ENCODE measurements around the gene IPO11.
A peak's percentile ranks its signal among the peaks of the same experiment; 100 is the strongest.

The IPO11 gene

GRCh38 chr5:62568143-62568542 lies 155.6 kb downstream of the IPO11 start:
- Mint-ChIP-seq H3K4me3 (no peak overlapping the region), H3K4me1 (peaks cover 15% of the 10 kb centered on the region), H3K27me3 (no peaks in the 10 kb centered on the region), H3K9me3 (peaks cover 14 to 26% of the 10 kb centered on the region in 2 donors), H3K27ac (no peak overlapping the region)
- ATAC-seq (no peak), DNase-seq (no peak)

- ATAC-seq (no peak), DNase-seq (no peak)
- H3K27me3 Mint-ChIP-seq = no peaks in the 10 kb centered on the region
- H3K27ac Mint-ChIP-seq = no peak overlapping the region
- peak overlapping the region in 1 of 2 donors; percentile 9 for H3K4me3 Mint-ChIP-seq
- peaks cover 14 to 26% of the 10 kb centered on the region in 2 donors for H3K9me3 Mint-ChIP-seq
- H3K4me1 Mint-ChIP-seq = peaks cover 16% of the 10 kb centered on the region
These were observed 156.4 kb downstream of the IPO11 start for GRCh38 chr5:62568800-62569432.

GRCh38 chr5:62569470-62569869 lies 156.9 kb downstream of the IPO11 start:
- no peak overlapping the region for H3K27ac Mint-ChIP-seq
- peak overlapping the region in 1 of 2 donors; percentile 9 for H3K4me3 Mint-ChIP-seq
- H3K9me3 Mint-ChIP-seq = peaks cover 14 to 23% of the 10 kb centered on the region in 2 donors
- peak; percentile 83 for ATAC-seq
- peaks cover 22% of the 10 kb centered on the region for H3K4me1 Mint-ChIP-seq
- DNase-seq = no peak
- H3K27me3 Mint-ChIP-seq = no peaks in the 10 kb centered on the region

- Mint-ChIP-seq H3K4me3 (no peak overlapping the region), H3K4me1 (peaks cover 37% of the 10 kb centered on the region), H3K9me3 (peaks cover under 1 to 1% of the 10 kb centered on the region in 2 donors), H3K27ac (no peak overlapping the region), H3K27me3 (no peaks in the 10 kb centered on the region)
- DNase-seq (no peak), ATAC-seq (no peak)
These were observed 160.5 kb downstream of the IPO11 start for GRCh38 chr5:62572918-62573514.

GRCh38 chr5:62574599-62574998 lies 162.0 kb downstream of the IPO11 start:
- H3K4me1 Mint-ChIP-seq = peaks cover 35% of the 10 kb centered on the region
- ATAC-seq (no peak), DNase-seq (no peak)
- no peak overlapping the region for H3K4me3 Mint-ChIP-seq
- no peaks in the 10 kb centered on the region for H3K9me3 Mint-ChIP-seq
- no peaks in the 10 kb centered on the region for H3K27me3 Mint-ChIP-seq
- H3K27ac Mint-ChIP-seq = no peak overlapping the region

GRCh38 chr5:62575066-62575465 lies 162.5 kb downstream of the IPO11 start:
- Mint-ChIP-seq H3K27me3 (no peaks in the 10 kb centered on the region), H3K4me3 (no peak overlapping the region), H3K9me3 (no peaks in the 10 kb centered on the region), H3K27ac (no peak overlapping the region), H3K4me1 (peaks cover 34% of the 10 kb centered on the region)
- no peak for DNase-seq
- no peak for ATAC-seq

GRCh38 chr5:62575489-62575888 lies 162.9 kb downstream of the IPO11 start:
- peak overlapping the region in 1 of 2 donors; percentile 4 for H3K27ac Mint-ChIP-seq
- no peaks in the 10 kb centered on the region for H3K27me3 Mint-ChIP-seq
- DNase-seq (no peak), ATAC-seq (no peak)
- H3K4me3 Mint-ChIP-seq = no peak overlapping the region
- peaks cover 31% of the 10 kb centered on the region for H3K4me1 Mint-ChIP-seq
- no peaks in the 10 kb centered on the region for H3K9me3 Mint-ChIP-seq

- H3K27ac Mint-ChIP-seq = no peak overlapping the region
- no peak for ATAC-seq
- no peaks in the 10 kb centered on the region for H3K9me3 Mint-ChIP-seq
- H3K4me3 Mint-ChIP-seq = no peak overlapping the region
- no peak for DNase-seq
- peaks cover 33% of the 10 kb centered on the region for H3K4me1 Mint-ChIP-seq
- no peaks in the 10 kb centered on the region for H3K27me3 Mint-ChIP-seq
These were observed 164.1 kb downstream of the IPO11 start for GRCh38 chr5:62576570-62577170.

- H3K27ac Mint-ChIP-seq = no peak overlapping the region
- H3K4me1 Mint-ChIP-seq = peaks cover 37% of the 10 kb centered on the region
- ATAC-seq (no peak), DNase-seq (no peak)
- H3K27me3 Mint-ChIP-seq = no peaks in the 10 kb centered on the region
- H3K4me3 Mint-ChIP-seq = no peak overlapping the region
- H3K9me3 Mint-ChIP-seq = no peaks in the 10 kb centered on the region
These were observed 164.9 kb downstream of the IPO11 start for GRCh38 chr5:62577488-62577887.

GRCh38 chr5:62578540-62578939 lies 166.0 kb downstream of the IPO11 start, which contains the start of gene LRRC70:
TSS of gene LRRC70 (plus strand) at chr5:62578819. CDS start at chr5:62579439, 620 bp downstream.
- peaks cover 37% of the 10 kb centered on the region for H3K4me1 Mint-ChIP-seq
- no peaks in the 10 kb centered on the region for H3K27me3 Mint-ChIP-seq
- DNase-seq (no peak), ATAC-seq (peak; percentile 93)
- H3K27ac Mint-ChIP-seq = peak within 1 kb of the TSS in 1 of 2 donors; percentile 68
- no peaks in the 10 kb centered on the region for H3K9me3 Mint-ChIP-seq
- peak within 1 kb of the TSS; percentile 43 to 50 for H3K4me3 Mint-ChIP-seq

GRCh38 chr5:62579761-62580160 lies 167.2 kb downstream of the IPO11 start:
- Mint-ChIP-seq H3K4me3 (no peak overlapping the region), H3K9me3 (no peaks in the 10 kb centered on the region), H3K4me1 (peaks cover 28% of the 10 kb centered on the region), H3K27me3 (no peaks in the 10 kb centered on the region), H3K27ac (no peak overlapping the region)
- no peak for DNase-seq
- ATAC-seq = no peak

- ATAC-seq (no peak), DNase-seq (no peak)
- peaks cover 26% of the 10 kb centered on the region for H3K4me1 Mint-ChIP-seq
- H3K9me3 Mint-ChIP-seq = no peaks in the 10 kb centered on the region
- no peak overlapping the region for H3K27ac Mint-ChIP-seq
- H3K4me3 Mint-ChIP-seq = no peak overlapping the region
- H3K27me3 Mint-ChIP-seq = no peaks in the 10 kb centered on the region
These were observed 169.5 kb downstream of the IPO11 start for GRCh38 chr5:62581836-62582597.

GRCh38 chr5:62584391-62584790 lies 171.8 kb downstream of the IPO11 start:
- H3K27me3 Mint-ChIP-seq = no peaks in the 10 kb centered on the region
- no peaks in the 10 kb centered on the region for H3K9me3 Mint-ChIP-seq
- no peak overlapping the region for H3K27ac Mint-ChIP-seq
- ATAC-seq (no peak), DNase-seq (no peak)
- peaks cover 19% of the 10 kb centered on the region for H3K4me1 Mint-ChIP-seq
- no peak overlapping the region for H3K4me3 Mint-ChIP-seq

- no peaks in the 10 kb centered on the region for H3K9me3 Mint-ChIP-seq
- no peak for DNase-seq
- peaks cover 19% of the 10 kb centered on the region for H3K4me1 Mint-ChIP-seq
- H3K27ac Mint-ChIP-seq = no peak overlapping the region
- ATAC-seq = no peak
- no peak overlapping the region for H3K4me3 Mint-ChIP-seq
- H3K27me3 Mint-ChIP-seq = no peaks in the 10 kb centered on the region
These were observed 172.7 kb downstream of the IPO11 start for GRCh38 chr5:62585306-62585705.

- peaks cover 19% of the 10 kb centered on the region for H3K4me1 Mint-ChIP-seq
- no peak overlapping the region for H3K4me3 Mint-ChIP-seq
- H3K27me3 Mint-ChIP-seq = no peaks in the 10 kb centered on the region
- DNase-seq = no peak
- ATAC-seq = no peak
- H3K27ac Mint-ChIP-seq = peak overlapping the region in 1 of 2 donors; percentile 34
- no peaks in the 10 kb centered on the region for H3K9me3 Mint-ChIP-seq
These were observed 173.2 kb downstream of the IPO11 start for GRCh38 chr5:62585751-62586150.

GRCh38 chr5:62587737-62588136 lies 175.2 kb downstream of the IPO11 start:
- H3K9me3 Mint-ChIP-seq = no peaks in the 10 kb centered on the region
- no peak overlapping the region for H3K27ac Mint-ChIP-seq
- no peaks in the 10 kb centered on the region for H3K27me3 Mint-ChIP-seq
- H3K4me1 Mint-ChIP-seq = peaks cover 12% of the 10 kb centered on the region
- H3K4me3 Mint-ChIP-seq = no peak overlapping the region
- DNase-seq = no peak
- peak; percentile 75 for ATAC-seq
